Measurements from ENCODE around the gene SMARCD3.

Gene SMARCD3

GRCh38 chr7:151277631-151278030, 29.1 kb upstream of the SMARCD3 start:
- Mint-ChIP-seq H3K27me3 (peaks cover 9 to 62% of the 10 kb centered on the region in 2 donors), H3K36me3 (ENCODE audit: insufficient read depth) (peaks cover 3% of the 10 kb centered on the region), H3K4me3 (peak overlapping the region; percentile 78 to 79), H3K4me1 (ENCODE audit: low read depth in 2 of 2) (peaks cover 18 to 29% of the 10 kb centered on the region in 2 donors), H3K27ac (peak overlapping the region in 1 of 2 donors; percentile 71), H3K9me3 (no peaks in the 10 kb centered on the region)
- ATAC-seq (replicated peaks) (no peak), DNase-seq (no peak)

GRCh38 chr7:151276666-151277590, 28.4 kb upstream of the SMARCD3 start:
- ATAC-seq (replicated peaks) (peak; percentile 75), DNase-seq (peak; percentile 33 to 45 (median 43))
- Mint-ChIP-seq H3K4me1 (ENCODE audit: low read depth in 2 of 2) (peaks cover 24 to 34% of the 10 kb centered on the region in 2 donors), H3K27ac (peak overlapping the region; percentile 71 to 81), H3K36me3 (ENCODE audit: insufficient read depth) (peaks cover 3% of the 10 kb centered on the region), H3K9me3 (no peaks in the 10 kb centered on the region), H3K4me3 (peak overlapping the region; percentile 78 to 79), H3K27me3 (peaks cover 8 to 55% of the 10 kb centered on the region in 2 donors)

GRCh38 chr7:151275813-151276577, 27.5 kb upstream of the SMARCD3 start:
- H3K9me3 Mint-ChIP-seq: no peaks in the 10 kb centered on the region
- H3K36me3 Mint-ChIP-seq (ENCODE audit: insufficient read depth): peaks cover 3% of the 10 kb centered on the region
- peak overlapping the region; percentile 53 to 81 for H3K27ac Mint-ChIP-seq
- H3K4me1 Mint-ChIP-seq (ENCODE audit: low read depth in 2 of 2): peaks cover 24 to 37% of the 10 kb centered on the region in 2 donors
- H3K27me3 Mint-ChIP-seq: peaks cover 8 to 46% of the 10 kb centered on the region in 2 donors
- ATAC-seq (replicated peaks): peak; percentile 44
- peak overlapping the region; percentile 78 to 79 for H3K4me3 Mint-ChIP-seq
- DNase-seq: peak; percentile 21 to 26 (median 25)

GRCh38 chr7:151274936-151275812, 26.7 kb upstream of the SMARCD3 start:
- DNase-seq (no peak), ATAC-seq (replicated peaks) (no peak)
- Mint-ChIP-seq H3K4me3 (peak overlapping the region; percentile 78 to 79), H3K36me3 (ENCODE audit: insufficient read depth) (peaks cover 3% of the 10 kb centered on the region), H3K9me3 (no peaks in the 10 kb centered on the region), H3K27ac (peak overlapping the region; percentile 53 to 81), H3K27me3 (peaks cover under 1 to 38% of the 10 kb centered on the region in 2 donors), H3K4me1 (ENCODE audit: low read depth in 2 of 2) (peaks cover 24 to 40% of the 10 kb centered on the region in 2 donors)

GRCh38 chr7:151274396-151274795, 25.9 kb upstream of the SMARCD3 start:
- no peak for DNase-seq
- no peaks in the 10 kb centered on the region for H3K9me3 Mint-ChIP-seq
- H3K27me3 Mint-ChIP-seq: peaks cover 0 to 30% of the 10 kb centered on the region in 2 donors
- peak overlapping the region in 1 of 2 donors; percentile 49 for H3K27ac Mint-ChIP-seq
- H3K4me1 Mint-ChIP-seq (ENCODE audit: low read depth in 2 of 2): peaks cover 24 to 40% of the 10 kb centered on the region in 2 donors
- no peak for ATAC-seq (replicated peaks)
- peaks cover 3% of the 10 kb centered on the region for H3K36me3 Mint-ChIP-seq (ENCODE audit: insufficient read depth)
- H3K4me3 Mint-ChIP-seq: peak overlapping the region in 1 of 2 donors; percentile 19

- Mint-ChIP-seq H3K9me3 (no peaks in the 10 kb centered on the region), H3K36me3 (ENCODE audit: insufficient read depth) (peaks cover 3% of the 10 kb centered on the region), H3K27me3 (peaks cover 0 to 24% of the 10 kb centered on the region in 2 donors), H3K4me1 (ENCODE audit: low read depth in 2 of 2) (peaks cover 24 to 40% of the 10 kb centered on the region in 2 donors), H3K4me3 (no peak overlapping the region), H3K27ac (peak overlapping the region in 1 of 2 donors; percentile 49)
- DNase-seq: no peak
- ATAC-seq (replicated peaks): no peak
Observed at GRCh38 chr7:151273651-151274390, 25.3 kb upstream of the SMARCD3 start.

GRCh38 chr7:151272877-151273276, 24.4 kb upstream of the SMARCD3 start:
- DNase-seq (no peak), ATAC-seq (replicated peaks) (no peak)
- Mint-ChIP-seq H3K36me3 (ENCODE audit: insufficient read depth) (peaks cover 3% of the 10 kb centered on the region), H3K4me1 (ENCODE audit: low read depth in 2 of 2) (peaks cover 24 to 40% of the 10 kb centered on the region in 2 donors), H3K27ac (no peak overlapping the region), H3K9me3 (no peaks in the 10 kb centered on the region), H3K27me3 (peaks cover 0 to 20% of the 10 kb centered on the region in 2 donors), H3K4me3 (no peak overlapping the region)

- ATAC-seq (replicated peaks) (no peak), DNase-seq (no peak)
- H3K36me3 Mint-ChIP-seq (ENCODE audit: insufficient read depth): no peaks in the 10 kb centered on the region
- peaks cover 21 to 39% of the 10 kb centered on the region in 2 donors for H3K4me1 Mint-ChIP-seq (ENCODE audit: low read depth in 2 of 2)
- peak overlapping the region in 1 of 2 donors; percentile 51 for H3K27ac Mint-ChIP-seq
- peaks cover 0 to 20% of the 10 kb centered on the region in 2 donors for H3K27me3 Mint-ChIP-seq
- H3K9me3 Mint-ChIP-seq: no peaks in the 10 kb centered on the region
- no peak overlapping the region for H3K4me3 Mint-ChIP-seq
Observed at GRCh38 chr7:151272405-151272804, 23.9 kb upstream of the SMARCD3 start.

- DNase-seq (no peak), ATAC-seq (replicated peaks) (peak; percentile 74)
- Mint-ChIP-seq H3K4me1 (ENCODE audit: low read depth in 2 of 2) (peaks cover 20 to 35% of the 10 kb centered on the region in 2 donors), H3K4me3 (no peak overlapping the region), H3K27me3 (peaks cover 0 to 20% of the 10 kb centered on the region in 2 donors), H3K27ac (peak overlapping the region in 1 of 2 donors; percentile 51), H3K9me3 (no peaks in the 10 kb centered on the region), H3K36me3 (ENCODE audit: insufficient read depth) (no peaks in the 10 kb centered on the region)
Observed at GRCh38 chr7:151271699-151272355, 23.3 kb upstream of the SMARCD3 start.

GRCh38 chr7:151269511-151269910, 21.0 kb upstream of the SMARCD3 start:
- ATAC-seq (replicated peaks) (no peak), DNase-seq (no peak)
- H3K4me3 Mint-ChIP-seq: no peak overlapping the region
- H3K27ac Mint-ChIP-seq: peak overlapping the region in 1 of 2 donors; percentile 39
- no peaks in the 10 kb centered on the region for H3K9me3 Mint-ChIP-seq
- H3K36me3 Mint-ChIP-seq (ENCODE audit: insufficient read depth): no peaks in the 10 kb centered on the region
- H3K27me3 Mint-ChIP-seq: peaks cover 0 to 18% of the 10 kb centered on the region in 2 donors
- peaks cover 6 to 18% of the 10 kb centered on the region in 2 donors for H3K4me1 Mint-ChIP-seq (ENCODE audit: low read depth in 2 of 2)

- Mint-ChIP-seq H3K9me3 (no peaks in the 10 kb centered on the region), H3K4me3 (no peak overlapping the region), H3K27ac (no peak overlapping the region), H3K27me3 (peaks cover 10 to 49% of the 10 kb centered on the region in 2 donors), H3K4me1 (ENCODE audit: low read depth in 2 of 2) (peaks cover 0 to 2% of the 10 kb centered on the region in 2 donors), H3K36me3 (ENCODE audit: insufficient read depth) (peaks cover 2% of the 10 kb centered on the region)
- ATAC-seq (replicated peaks) (no peak), DNase-seq (no peak)
Observed at GRCh38 chr7:151265351-151265931, 16.9 kb upstream of the SMARCD3 start.
